ENCODE data around the gene SLC24A3.

GRCh38 chr20:19492116-19492515, 279.7 kb downstream of the SLC24A3 start:
- TF ChIP-seq CTCF (IDR thresholded peaks at IDR 0.05) (no peak), ZFX (IDR thresholded peaks at IDR 0.05; ENCODE audit: borderline replicate concordance) (no peak)
